ENCODE results near the gene BORA.

DNA sequence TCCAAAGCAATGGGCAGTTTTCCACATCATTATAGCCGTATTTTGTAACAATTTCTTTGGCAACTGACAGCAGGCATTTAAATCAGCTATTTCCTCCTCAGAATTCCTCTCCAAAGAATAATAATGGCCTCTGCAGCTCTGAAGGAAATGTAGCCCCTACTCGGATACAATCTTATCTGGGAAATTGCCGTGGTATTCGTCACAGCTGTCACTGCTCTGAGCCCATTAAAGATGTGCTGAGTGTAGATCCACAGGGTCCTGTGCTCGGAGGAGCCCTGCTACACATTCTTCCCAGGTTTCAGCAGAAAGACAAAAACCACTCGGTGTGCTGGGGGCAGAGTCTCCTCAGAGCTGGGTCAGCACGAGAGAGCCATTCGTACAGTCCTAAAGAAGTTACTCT is 33.4 kb upstream of the BORA start:
- TF ChIP-seq, protein P1, sequence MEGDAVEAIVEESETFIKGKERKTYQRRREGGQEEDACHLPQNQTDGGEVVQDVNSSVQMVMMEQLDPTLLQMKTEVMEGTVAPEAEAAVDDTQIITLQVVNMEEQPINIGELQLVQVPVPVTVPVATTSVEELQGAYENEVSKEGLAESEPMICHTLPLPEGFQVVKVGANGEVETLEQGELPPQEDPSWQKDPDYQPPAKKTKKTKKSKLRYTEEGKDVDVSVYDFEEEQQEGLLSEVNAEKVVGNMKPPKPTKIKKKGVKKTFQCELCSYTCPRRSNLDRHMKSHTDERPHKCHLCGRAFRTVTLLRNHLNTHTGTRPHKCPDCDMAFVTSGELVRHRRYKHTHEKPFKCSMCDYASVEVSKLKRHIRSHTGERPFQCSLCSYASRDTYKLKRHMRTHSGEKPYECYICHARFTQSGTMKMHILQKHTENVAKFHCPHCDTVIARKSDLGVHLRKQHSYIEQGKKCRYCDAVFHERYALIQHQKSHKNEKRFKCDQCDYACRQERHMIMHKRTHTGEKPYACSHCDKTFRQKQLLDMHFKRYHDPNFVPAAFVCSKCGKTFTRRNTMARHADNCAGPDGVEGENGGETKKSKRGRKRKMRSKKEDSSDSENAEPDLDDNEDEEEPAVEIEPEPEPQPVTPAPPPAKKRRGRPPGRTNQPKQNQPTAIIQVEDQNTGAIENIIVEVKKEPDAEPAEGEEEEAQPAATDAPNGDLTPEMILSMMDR (IDR thresholded peaks at IDR 0.05): no peak
- TF ChIP-seq POLR2A (IDR thresholded peaks at IDR 0.05) (no peak), EP300 (IDR thresholded peaks at IDR 0.05) (no peak), POLR2AphosphoS5 (IDR thresholded peaks at IDR 0.05) (no peak)
